ENCODE data around the gene OR10AD1.
A peak's percentile ranks its signal among the peaks of the same experiment; 100 is the strongest.

DNA sequence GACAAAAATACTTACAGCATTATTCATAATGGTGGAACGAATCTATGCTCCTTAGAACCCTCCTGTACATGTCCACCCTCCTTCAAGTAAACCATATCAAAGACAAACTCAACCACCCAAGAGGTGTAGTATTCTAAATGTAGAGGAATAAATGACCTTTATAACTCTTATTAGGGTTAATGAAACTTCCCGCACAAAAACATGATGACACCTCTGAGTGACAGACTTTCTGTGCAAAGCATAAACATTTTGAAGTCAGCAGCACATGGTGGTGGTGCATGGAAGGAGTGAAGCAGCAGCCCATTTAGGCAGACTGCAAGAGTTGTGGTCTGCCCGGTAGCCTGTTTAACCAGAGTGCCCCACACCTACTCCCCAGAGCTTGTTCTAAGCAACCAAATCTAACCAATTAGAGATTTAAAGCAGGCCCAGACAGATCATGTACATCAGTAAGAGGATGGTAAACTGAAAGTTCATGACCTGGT, 45.2 kb downstream of the OR10AD1 start:
- TF ChIP-seq, protein P1, sequence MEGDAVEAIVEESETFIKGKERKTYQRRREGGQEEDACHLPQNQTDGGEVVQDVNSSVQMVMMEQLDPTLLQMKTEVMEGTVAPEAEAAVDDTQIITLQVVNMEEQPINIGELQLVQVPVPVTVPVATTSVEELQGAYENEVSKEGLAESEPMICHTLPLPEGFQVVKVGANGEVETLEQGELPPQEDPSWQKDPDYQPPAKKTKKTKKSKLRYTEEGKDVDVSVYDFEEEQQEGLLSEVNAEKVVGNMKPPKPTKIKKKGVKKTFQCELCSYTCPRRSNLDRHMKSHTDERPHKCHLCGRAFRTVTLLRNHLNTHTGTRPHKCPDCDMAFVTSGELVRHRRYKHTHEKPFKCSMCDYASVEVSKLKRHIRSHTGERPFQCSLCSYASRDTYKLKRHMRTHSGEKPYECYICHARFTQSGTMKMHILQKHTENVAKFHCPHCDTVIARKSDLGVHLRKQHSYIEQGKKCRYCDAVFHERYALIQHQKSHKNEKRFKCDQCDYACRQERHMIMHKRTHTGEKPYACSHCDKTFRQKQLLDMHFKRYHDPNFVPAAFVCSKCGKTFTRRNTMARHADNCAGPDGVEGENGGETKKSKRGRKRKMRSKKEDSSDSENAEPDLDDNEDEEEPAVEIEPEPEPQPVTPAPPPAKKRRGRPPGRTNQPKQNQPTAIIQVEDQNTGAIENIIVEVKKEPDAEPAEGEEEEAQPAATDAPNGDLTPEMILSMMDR (IDR thresholded peaks at IDR 0.05) = peak in 1 of 3 donors; percentile 3
- no peak for TF ChIP-seq POLR2A (IDR thresholded peaks at IDR 0.05)

Data from breast epithelium (tissue), 3 donors.